ENCODE data around the gene UBE2Q1.

DNA sequence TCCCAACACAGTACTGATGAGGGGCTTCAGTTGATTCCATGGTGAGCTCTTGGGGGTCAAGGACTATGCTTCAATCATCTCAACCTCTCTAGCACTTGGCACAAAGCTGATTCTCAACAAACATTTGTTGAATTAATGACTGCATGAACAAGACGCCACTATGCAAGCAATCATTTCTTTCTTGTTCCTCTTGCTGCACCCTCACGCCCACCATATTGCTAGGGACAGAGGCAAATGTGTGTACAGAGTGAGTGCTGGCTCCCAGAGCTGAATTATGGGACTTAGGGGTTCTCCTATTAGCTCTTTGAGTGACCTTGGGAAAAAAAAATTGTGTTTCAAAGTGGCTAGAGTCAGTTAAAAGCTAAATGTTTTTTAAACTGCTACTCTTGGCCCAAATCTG is 47.1 kb upstream of the UBE2Q1 start:
- TF ChIP-seq, protein P1, sequence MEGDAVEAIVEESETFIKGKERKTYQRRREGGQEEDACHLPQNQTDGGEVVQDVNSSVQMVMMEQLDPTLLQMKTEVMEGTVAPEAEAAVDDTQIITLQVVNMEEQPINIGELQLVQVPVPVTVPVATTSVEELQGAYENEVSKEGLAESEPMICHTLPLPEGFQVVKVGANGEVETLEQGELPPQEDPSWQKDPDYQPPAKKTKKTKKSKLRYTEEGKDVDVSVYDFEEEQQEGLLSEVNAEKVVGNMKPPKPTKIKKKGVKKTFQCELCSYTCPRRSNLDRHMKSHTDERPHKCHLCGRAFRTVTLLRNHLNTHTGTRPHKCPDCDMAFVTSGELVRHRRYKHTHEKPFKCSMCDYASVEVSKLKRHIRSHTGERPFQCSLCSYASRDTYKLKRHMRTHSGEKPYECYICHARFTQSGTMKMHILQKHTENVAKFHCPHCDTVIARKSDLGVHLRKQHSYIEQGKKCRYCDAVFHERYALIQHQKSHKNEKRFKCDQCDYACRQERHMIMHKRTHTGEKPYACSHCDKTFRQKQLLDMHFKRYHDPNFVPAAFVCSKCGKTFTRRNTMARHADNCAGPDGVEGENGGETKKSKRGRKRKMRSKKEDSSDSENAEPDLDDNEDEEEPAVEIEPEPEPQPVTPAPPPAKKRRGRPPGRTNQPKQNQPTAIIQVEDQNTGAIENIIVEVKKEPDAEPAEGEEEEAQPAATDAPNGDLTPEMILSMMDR (IDR thresholded peaks at IDR 0.05 in 8 of 11, conservative IDR thresholded peaks at IDR 0.05 in 3 of 11) = no peak
- TF ChIP-seq POLR2A (IDR thresholded peaks at IDR 0.05) (no peak), POLR2AphosphoS5 (IDR thresholded peaks at IDR 0.05) (no peak)
